NCI-H460 (cell line): ENCODE measurements around the gene PTPN23. TPM values are rescaled to one million over a fixed set of nuclear protein-coding genes. Genes with fewer than 3 reads are reported as not detected.
"Not testable (repeated sequence)": the region's sequence is repeated elsewhere in the genome, so short reads cannot be mapped to it uniquely, and the experiment has no call there.

ENCODE experiments used
- DNase-seq: peaks from one replicate; pipeline ENCODE4 v3.0.0-alpha.2; 2016; ENCODE audit warnings: low read depth; ENCODE audit errors: extremely low read depth
- polyA plus RNA-seq: library from polyadenylated mRNA; depleted of rRNA; stranded (reverse); fragments of >200 nt; gene quantifications from 2 replicates; pipeline ENCODE4 v1.2.3, GENCODE V29; 2014; cell fraction: nucleus; rRNA removed
- total RNA-seq: library from RNA; depleted of rRNA; stranded (reverse); fragments of >200 nt; shearing (Covaris generic); gene quantifications from 2 replicates; pipeline ENCODE4 v1.2.3, GENCODE V29; 2014; rRNA removed

PTPN23 gene
- total RNA-seq: 7.1 and 9.5 TPM in 2 replicates
- polyA plus RNA-seq: 9.2 TPM in 2 replicates

GRCh38 chr3:47380601-47381316 is at the start of gene PTPN23:
TSS of gene PTPN23 (plus strand) at chr3:47381021. CDS start at chr3:47381097, 76 bp downstream.
- peak; percentile 97 for DNase-seq

- no peak for DNase-seq
These were observed 46.9 kb upstream of the PTPN23 start for GRCh38 chr3:47333907-47334306.

- no peak for DNase-seq
These were observed 43.2 kb upstream of the PTPN23 start for GRCh38 chr3:47337656-47338055.

GRCh38 chr3:47339951-47340350 is 40.9 kb upstream of the PTPN23 start:
- DNase-seq: no peak

GRCh38 chr3:47340866-47341265 is 40.0 kb upstream of the PTPN23 start:
- no peak for DNase-seq

- no peak for DNase-seq
These were observed 38.7 kb upstream of the PTPN23 start for GRCh38 chr3:47342151-47342550.

- DNase-seq: no peak
These were observed 38.0 kb upstream of the PTPN23 start for GRCh38 chr3:47342812-47343211.

GRCh38 chr3:47343471-47343971 is 37.3 kb upstream of the PTPN23 start:
- DNase-seq: no peak

- no peak for DNase-seq
These were observed 35.9 kb upstream of the PTPN23 start for GRCh38 chr3:47344971-47345370.

GRCh38 chr3:47347217-47347801 is 33.5 kb upstream of the PTPN23 start:
- no peak for DNase-seq

- DNase-seq: no peak
These were observed 32.2 kb upstream of the PTPN23 start for GRCh38 chr3:47348411-47349154.

GRCh38 chr3:47355010-47355409 is 25.8 kb upstream of the PTPN23 start:
- DNase-seq: no peak

GRCh38 chr3:47356201-47356600 is 24.6 kb upstream of the PTPN23 start:
- DNase-seq: no peak

GRCh38 chr3:47359323-47359722 is 21.5 kb upstream of the PTPN23 start:
- DNase-seq: no peak

GRCh38 chr3:47360110-47360517 is 20.7 kb upstream of the PTPN23 start:
- not testable (repeated sequence) for DNase-seq

GRCh38 chr3:47362701-47363100 is 18.1 kb upstream of the PTPN23 start:
- no peak for DNase-seq

GRCh38 chr3:47365213-47366153 is 15.3 kb upstream of the PTPN23 start:
- DNase-seq: no peak

GRCh38 chr3:47366833-47367232 is 14.0 kb upstream of the PTPN23 start:
- no peak for DNase-seq

- DNase-seq: no peak
These were observed 13.2 kb upstream of the PTPN23 start for GRCh38 chr3:47367631-47368030.

- DNase-seq: not testable (repeated sequence)
These were observed 10.8 kb upstream of the PTPN23 start for GRCh38 chr3:47370020-47370419.
